Sigmoid colon (tissue), 7 donors: ENCODE data around the gene MFRP. TPM values are rescaled to one million over a fixed set of nuclear protein-coding genes. Genes with fewer than 3 reads are reported as not detected.
A peak's percentile ranks its signal among the peaks of the same experiment; 100 is the strongest.

Experiments
- DNase-seq: peaks from one replicate; pipeline ENCODE4 v3.0.0-alpha.2; 2019
- H3K27ac ChIP-seq, 4 donors: fragments of 200-600 bp; sonication (generic); one replicate each; pipeline ENCODE4 v1.5.1; 2016 to 2019; ENCODE audit warnings: mild to moderate bottlenecking in 1 of 4
- H3K27me3 ChIP-seq, 3 donors: fragments of 200-600 bp; sonication (generic); one replicate each; pipeline ENCODE4 v1.5.1; 2019; ENCODE audit warnings: mild to moderate bottlenecking in 1 of 3
- H3K36me3 ChIP-seq, 4 donors: fragments of 200-600 bp; sonication (generic); one replicate each; pipeline ENCODE4 v1.5.1; 2016 to 2019
- H3K4me1 ChIP-seq, 4 donors: fragments of 200-600 bp; sonication (generic); one replicate each; pipeline ENCODE4 v1.5.1; 2017 to 2019
- H3K4me3 ChIP-seq, 4 donors: fragments of 200-600 bp; sonication (generic); one replicate each; pipeline ENCODE4 v1.5.1; 2017 to 2019; ENCODE audit warnings: mild to moderate bottlenecking in 2 of 4, moderate library complexity in 1 of 4
- H3K9me3 ChIP-seq, 4 donors: fragments of 200-600 bp in 3 of 4; sonication (generic) in 3 of 4; one replicate each; pipeline versions ENCODE4 v1.5.1 to v1.6.1; 2013 to 2019
- EP300 ChIP-seq, 4 donors: sonication (generic); formaldehyde crosslinking; IDR thresholded peaks; one replicate each; pipeline ENCODE4 v1.6.1; 2017; ENCODE audit warnings: antibody characterized with exemption in 4 of 4
- POLR2A ChIP-seq, 2 donors: fragments of 450-650 bp; IDR thresholded peaks; one replicate each; pipeline ENCODE4 v1.6.1; 2016; ENCODE audit warnings: antibody characterized with exemption in 2 of 2, mild to moderate bottlenecking in 2 of 2, moderate library complexity in 2 of 2
- POLR2AphosphoS5 ChIP-seq, 4 donors: sonication (generic); formaldehyde crosslinking; IDR thresholded peaks; one replicate each; pipeline ENCODE4 v1.6.1; 2017; ENCODE audit warnings: antibody characterized with exemption in 4 of 4
- WGBS, 2 donors: extraction: QIAGEN DNeasy Blood & Tissue Kit; methylation state at CpG; one replicate each; pipeline ENCODE4 v1.1.7; 2013; 5-methylcytosine and 5-hydroxymethylcytosine counted together
- intact Hi-C: fragments of 100-400 bp; cut with DNase I; formaldehyde crosslinking; loops from one replicate; pipeline ENCODE4 v1.15.1; 2023
- polyA plus RNA-seq, 3 donors: library from polyadenylated mRNA; stranded (reverse); fragments of 200-250 nt; gene quantifications; one replicate each; pipeline ENCODE4 v1.2.3, GENCODE V29; 2013
- total RNA-seq, 4 donors: library from RNA; depleted of rRNA; stranded (reverse); fragments of >200 nt; gene quantifications; one replicate each; pipeline ENCODE4 v1.1.0, GENCODE V29; 2016
- TF ChIP-seq, protein P1 (sequence below), 4 experiments: fragments of 450-650 bp in 3 of 4; fragments of 200-600 bp in 1 of 4; IDR thresholded peaks; one replicate each; pipeline ENCODE4 v1.5.1; 2016 to 2019; ENCODE audit warnings: antibody characterized with exemption in 4 of 4, mild to moderate bottlenecking in 3 of 4, moderate library complexity in 2 of 4
- donor health status: healthy with polysubstance abuse.
- donor health status: Bipolar disorder and iron deficiency.
- donor health status: healthy.

Gene MFRP
- total and polyA plus RNA-seq, 7 donors, result 0.14 TPM; not detected in 6

DNA sequence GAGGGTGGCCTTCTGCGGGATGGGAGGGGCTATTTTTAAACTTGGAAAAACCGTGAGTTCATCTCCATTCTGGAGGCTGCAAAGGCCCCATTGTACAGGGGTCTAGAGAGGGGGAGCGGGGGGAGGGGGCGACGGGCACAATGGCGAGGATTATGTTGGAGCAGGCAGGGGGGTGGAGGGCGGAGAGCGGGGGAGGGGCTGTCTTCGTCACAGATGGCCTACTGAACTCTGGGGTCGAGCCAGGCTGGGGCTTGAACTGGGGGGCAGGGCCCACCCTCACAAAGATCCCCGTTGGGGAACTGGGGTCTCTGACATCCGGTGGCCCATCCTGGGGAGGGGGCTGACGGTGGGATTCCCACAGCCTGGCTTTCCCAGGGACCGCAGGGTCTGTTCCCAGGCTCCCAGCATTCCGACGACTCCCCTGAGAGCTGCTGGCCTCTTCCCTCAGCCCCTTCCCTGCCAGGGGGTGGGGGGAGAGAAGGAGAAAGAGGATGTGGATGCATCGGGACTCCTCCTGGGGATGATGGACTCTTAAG is 26.2 kb downstream of the MFRP start:
- H3K36me3 ChIP-seq, result no peaks in the 10 kb centered on the region
- peak overlapping the region; percentile 93 to 99 (median 96) for H3K27ac ChIP-seq
- H3K9me3 ChIP-seq, result no peaks in the 10 kb centered on the region
- H3K4me3 ChIP-seq, result peak overlapping the region; percentile 44 to 53 (median 49)
- intact Hi-C loops, result loop anchor here (2.0 kb wide), 1 partner anchor 152 kb away; the partner anchor contains the start of gene NLRX1
- TF ChIP-seq EP300 (IDR thresholded peaks at IDR 0.05) (no peak), POLR2AphosphoS5 (IDR thresholded peaks at IDR 0.05) (no peak), POLR2A (IDR thresholded peaks at IDR 0.05) (no peak)
- TF ChIP-seq, protein P1, sequence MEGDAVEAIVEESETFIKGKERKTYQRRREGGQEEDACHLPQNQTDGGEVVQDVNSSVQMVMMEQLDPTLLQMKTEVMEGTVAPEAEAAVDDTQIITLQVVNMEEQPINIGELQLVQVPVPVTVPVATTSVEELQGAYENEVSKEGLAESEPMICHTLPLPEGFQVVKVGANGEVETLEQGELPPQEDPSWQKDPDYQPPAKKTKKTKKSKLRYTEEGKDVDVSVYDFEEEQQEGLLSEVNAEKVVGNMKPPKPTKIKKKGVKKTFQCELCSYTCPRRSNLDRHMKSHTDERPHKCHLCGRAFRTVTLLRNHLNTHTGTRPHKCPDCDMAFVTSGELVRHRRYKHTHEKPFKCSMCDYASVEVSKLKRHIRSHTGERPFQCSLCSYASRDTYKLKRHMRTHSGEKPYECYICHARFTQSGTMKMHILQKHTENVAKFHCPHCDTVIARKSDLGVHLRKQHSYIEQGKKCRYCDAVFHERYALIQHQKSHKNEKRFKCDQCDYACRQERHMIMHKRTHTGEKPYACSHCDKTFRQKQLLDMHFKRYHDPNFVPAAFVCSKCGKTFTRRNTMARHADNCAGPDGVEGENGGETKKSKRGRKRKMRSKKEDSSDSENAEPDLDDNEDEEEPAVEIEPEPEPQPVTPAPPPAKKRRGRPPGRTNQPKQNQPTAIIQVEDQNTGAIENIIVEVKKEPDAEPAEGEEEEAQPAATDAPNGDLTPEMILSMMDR (IDR thresholded peaks at IDR 0.05), result no peak
- 39 to 46% methylated on average over 17 of the region's 17 CpGs for WGBS, 2 donors
- H3K4me1 ChIP-seq, result peaks cover 0 to 77% (median 65%) of the 10 kb centered on the region in 4 donors
- DNase-seq, result peak; percentile 71
- H3K27me3 ChIP-seq, result no peaks in the 10 kb centered on the region

DNA sequence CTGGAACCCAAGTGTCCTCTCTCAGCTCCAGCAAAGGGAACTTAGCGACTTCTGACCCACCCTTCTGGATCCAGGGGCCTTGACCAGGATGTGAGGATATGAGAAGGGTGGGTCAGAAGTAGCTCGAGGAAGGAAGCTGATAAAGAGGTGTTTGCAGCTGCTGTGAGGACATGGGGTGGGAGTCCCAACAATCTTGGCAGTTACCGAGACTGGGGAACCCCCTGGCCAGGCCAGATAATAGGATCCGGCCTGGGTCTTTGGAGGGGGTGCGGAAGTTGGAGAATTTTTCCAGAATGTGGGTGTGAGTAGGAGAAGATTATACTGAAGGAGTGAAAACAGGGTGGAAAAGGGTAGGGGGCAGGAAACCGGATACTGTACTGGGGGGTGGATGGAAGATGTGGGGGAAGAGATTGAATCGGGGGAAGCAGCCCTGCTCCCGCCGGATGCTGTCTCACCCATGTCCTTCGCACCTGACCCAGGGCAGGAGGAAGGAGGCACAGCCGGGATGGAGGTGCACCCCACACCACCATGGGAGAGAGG is 26.7 kb downstream of the MFRP start:
- Histone ChIP-seq H3K4me3 (no peak overlapping the region), H3K4me1 (peaks cover 0 to 82% (median 71%) of the 10 kb centered on the region in 4 donors), H3K27me3 (no peaks in the 10 kb centered on the region), H3K36me3 (peaks cover 0 to 3% (median 1%) of the 10 kb centered on the region in 4 donors), H3K27ac (peak overlapping the region; percentile 93 to 99 (median 96)), H3K9me3 (no peaks in the 10 kb centered on the region)
- DNase-seq, result no peak
- 54 to 61% methylated on average over 11 of the region's 11 CpGs for WGBS, 2 donors
- intact Hi-C loops, result loop anchor here (2.0 kb wide), 1 partner anchor 151 kb away; the partner anchor contains the start of gene NLRX1
- TF ChIP-seq POLR2A (IDR thresholded peaks at IDR 0.05), result no peak
- TF ChIP-seq EP300 (IDR thresholded peaks at IDR 0.05), result no peak
- no peak for TF ChIP-seq POLR2AphosphoS5 (IDR thresholded peaks at IDR 0.05)
- TF ChIP-seq, protein P1 (IDR thresholded peaks at IDR 0.05), result no peak

DNA sequence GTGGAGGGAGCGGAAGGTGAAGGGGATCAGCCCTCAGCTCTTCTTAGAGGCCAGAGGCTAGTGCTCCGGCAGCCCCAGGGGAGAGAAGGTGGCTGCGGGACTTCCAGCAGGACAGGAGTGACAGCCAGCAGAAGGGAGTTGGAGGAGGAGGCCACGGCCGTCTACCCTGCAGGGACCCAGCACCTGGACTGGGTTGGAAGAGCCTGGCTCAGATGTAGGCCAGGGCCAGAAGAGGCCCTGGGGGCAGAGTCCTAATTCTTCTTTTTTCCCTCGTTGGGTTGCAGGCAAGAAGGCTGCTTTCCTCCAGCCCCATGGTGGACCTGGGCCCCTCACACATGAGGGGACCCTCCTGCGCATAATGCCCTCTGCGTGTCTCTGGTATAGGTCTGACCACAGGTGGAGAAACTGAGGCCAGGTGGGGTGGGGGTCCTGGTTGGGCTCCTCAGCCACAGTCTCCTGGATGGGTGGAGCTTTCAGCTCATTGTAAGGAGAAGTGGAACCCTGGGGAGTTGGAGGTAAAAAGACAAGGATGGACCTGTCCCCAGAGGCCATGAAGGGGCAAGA is 27.3 kb downstream of the MFRP start:
- Histone ChIP-seq H3K36me3 (peaks cover 0 to 9% (median 4%) of the 10 kb centered on the region in 4 donors), H3K9me3 (no peaks in the 10 kb centered on the region), H3K27ac (peak overlapping the region; percentile 93 to 99 (median 96)), H3K4me3 (no peak overlapping the region), H3K27me3 (no peaks in the 10 kb centered on the region), H3K4me1 (peaks cover 0 to 87% (median 75%) of the 10 kb centered on the region in 4 donors)
- DNase-seq, result no peak
- WGBS, 2 donors, result 76 to 83% methylated on average over 8 of the region's 8 CpGs
- TF ChIP-seq POLR2AphosphoS5 (IDR thresholded peaks at IDR 0.05) (no peak), EP300 (IDR thresholded peaks at IDR 0.05) (no peak), POLR2A (IDR thresholded peaks at IDR 0.05) (no peak)
- TF ChIP-seq, protein P1 (IDR thresholded peaks at IDR 0.05), result no peak
- intact Hi-C loops, result no loop called here

DNA sequence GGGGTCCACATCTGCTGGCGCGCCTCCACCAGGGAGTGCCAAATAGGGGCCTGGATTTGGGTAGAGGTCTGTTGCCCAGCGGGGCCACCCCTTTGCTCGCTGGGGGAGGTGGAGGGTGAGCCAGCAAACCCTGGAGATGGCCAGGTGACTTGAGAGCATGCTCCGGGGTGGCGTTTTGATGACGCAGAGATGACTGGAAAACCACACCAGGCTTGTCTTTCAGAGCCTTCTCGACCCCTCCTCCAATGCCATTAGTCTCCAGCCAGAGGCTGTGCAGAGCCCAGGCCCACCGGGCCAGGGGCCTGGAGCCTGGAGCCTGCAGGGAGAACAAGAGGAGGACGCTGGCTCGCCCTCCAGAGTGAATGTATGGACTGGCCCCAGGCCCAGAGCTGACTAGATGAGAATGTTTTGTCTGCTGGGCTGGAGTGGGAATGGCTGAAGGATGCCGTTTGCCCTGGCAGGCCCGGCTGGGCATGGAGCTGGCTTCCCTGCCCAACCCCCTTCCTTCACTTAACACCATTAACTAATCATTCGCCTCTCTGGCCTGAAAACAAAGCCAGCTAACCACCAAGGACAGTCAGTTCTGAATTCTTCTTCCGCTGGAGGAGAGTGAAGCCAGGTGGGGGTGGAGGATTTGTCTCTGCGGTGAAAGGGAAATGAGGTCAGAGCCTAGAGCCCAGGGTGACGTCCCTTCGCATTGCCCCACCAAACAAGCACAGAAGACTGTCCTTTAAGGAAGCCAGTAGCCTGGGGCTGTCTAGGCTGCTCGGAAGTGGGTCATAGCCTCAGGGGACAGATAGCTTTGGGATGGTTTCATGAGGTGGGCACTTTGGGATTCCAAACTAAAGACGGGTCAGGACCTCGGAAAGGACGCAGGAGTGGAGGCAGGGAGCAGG is 28.0 kb downstream of the MFRP start:
- peaks cover 0 to 16% (median 8%) of the 10 kb centered on the region in 4 donors for H3K36me3 ChIP-seq
- 71 to 72% methylated on average over 22 of the region's 22 CpGs for WGBS, 2 donors
- H3K4me1 ChIP-seq, result peaks cover 0 to 81% (median 69%) of the 10 kb centered on the region in 4 donors
- H3K27ac ChIP-seq, result peak overlapping the region; percentile 93 to 99 (median 96)
- TF ChIP-seq POLR2AphosphoS5 (IDR thresholded peaks at IDR 0.05) (peak; percentile 46 to 80 (median 62)), POLR2A (IDR thresholded peaks at IDR 0.05) (peak in 1 of 2 donors; percentile 32), EP300 (IDR thresholded peaks at IDR 0.05) (peak in 2 of 4 donors; percentile 56 to 64)
- TF ChIP-seq, protein P1 (IDR thresholded peaks at IDR 0.05), result no peak
- H3K27me3 ChIP-seq, result no peaks in the 10 kb centered on the region
- peak; percentile 87 for DNase-seq
- intact Hi-C loops, result no loop called here
- no peak overlapping the region for H3K4me3 ChIP-seq
- no peaks in the 10 kb centered on the region for H3K9me3 ChIP-seq
